KG1 (cell line): ENCODE data around the gene CRHR2.

Experiments used
- DNase-seq: peaks from one replicate; lab custom pipeline; 2025; lab: John Stamatoyannopoulos, UW

CRHR2 gene

GRCh38 chr7:30679664-30680063 is 2.6 kb downstream of the CRHR2 start:
- no peak for DNase-seq

- DNase-seq, result no peak
These were observed 3.5 kb downstream of the CRHR2 start for GRCh38 chr7:30678805-30679204.

GRCh38 chr7:30674876-30675275 is 7.4 kb downstream of the CRHR2 start:
- DNase-seq, result no peak

- DNase-seq, result no peak
These were observed 7.8 kb downstream of the CRHR2 start for GRCh38 chr7:30674420-30674819.

- DNase-seq, result peak; percentile 10
These were observed 10.3 kb downstream of the CRHR2 start for GRCh38 chr7:30671793-30672465.

GRCh38 chr7:30668102-30668501 is 14.2 kb downstream of the CRHR2 start:
- DNase-seq, result no peak

GRCh38 chr7:30667172-30667571 is 15.1 kb downstream of the CRHR2 start:
- DNase-seq, result no peak

- no peak for DNase-seq
These were observed 16.8 kb downstream of the CRHR2 start for GRCh38 chr7:30665449-30665848.

- no peak for DNase-seq
These were observed 17.2 kb downstream of the CRHR2 start for GRCh38 chr7:30665043-30665442.

- DNase-seq, result no peak
These were observed 17.9 kb downstream of the CRHR2 start for GRCh38 chr7:30664184-30664885.

- DNase-seq, result no peak
These were observed 18.8 kb downstream of the CRHR2 start for GRCh38 chr7:30663414-30663813.

- no peak for DNase-seq
These were observed 19.8 kb downstream of the CRHR2 start for GRCh38 chr7:30662431-30662939.

GRCh38 chr7:30661926-30662325 is 20.3 kb downstream of the CRHR2 start:
- no peak for DNase-seq

- DNase-seq, result no peak
These were observed 21.7 kb downstream of the CRHR2 start for GRCh38 chr7:30660331-30661255.

GRCh38 chr7:30659312-30659711 is 22.9 kb downstream of the CRHR2 start:
- DNase-seq, result no peak

GRCh38 chr7:30658479-30659074 is 23.7 kb downstream of the CRHR2 start:
- DNase-seq, result peak; percentile 12

- no peak for DNase-seq
These were observed 25.1 kb downstream of the CRHR2 start for GRCh38 chr7:30657131-30657530.

GRCh38 chr7:30656006-30656957 is 26.0 kb downstream of the CRHR2 start:
- DNase-seq, result no peak

- no peak for DNase-seq
These were observed 26.9 kb downstream of the CRHR2 start for GRCh38 chr7:30655096-30655970.
